Hematopoietic multipotent progenitor cell treated with erythropoietin and hydrocortisone succinate and interleukin-3 and kit ligand, for 4 days (in vitro differentiated cells): Measurements from ENCODE around the gene PHYHIPL.
"Not testable (repeated sequence)": the region's sequence is repeated elsewhere in the genome, so short reads cannot be mapped to it uniquely, and the experiment has no call there.

ENCODE experiments used
- DNase-seq: peaks from one replicate; pipeline ENCODE4 v3.0.0-alpha.2; 2015

The PHYHIPL gene

GRCh38 chr10:59206204-59206720 is 29.8 kb downstream of the PHYHIPL start:
- no peak for DNase-seq

- no peak for DNase-seq
Observed at GRCh38 chr10:59212301-59212798, 35.9 kb downstream of the PHYHIPL start.

GRCh38 chr10:59214160-59214559 is 37.7 kb downstream of the PHYHIPL start:
- no peak for DNase-seq

GRCh38 chr10:59216178-59216869 is 39.9 kb downstream of the PHYHIPL start:
- no peak for DNase-seq

- DNase-seq, result no peak
Observed at GRCh38 chr10:59222788-59223187, 46.3 kb downstream of the PHYHIPL start.

- DNase-seq, result not testable (repeated sequence)
Observed at GRCh38 chr10:59223597-59223996, 47.2 kb downstream of the PHYHIPL start.

- DNase-seq, result no peak
Observed at GRCh38 chr10:59225211-59225610, 48.8 kb downstream of the PHYHIPL start.

- no peak for DNase-seq
Observed at GRCh38 chr10:59227136-59227673, 50.8 kb downstream of the PHYHIPL start.

GRCh38 chr10:59229441-59229840 is 53.0 kb downstream of the PHYHIPL start:
- DNase-seq, result no peak

GRCh38 chr10:59234194-59234593 is 57.8 kb downstream of the PHYHIPL start:
- DNase-seq, result no peak

GRCh38 chr10:59234816-59235429 is 58.5 kb downstream of the PHYHIPL start:
- DNase-seq, result peak; percentile 59

GRCh38 chr10:59236064-59236697 is 59.7 kb downstream of the PHYHIPL start:
- DNase-seq, result no peak

GRCh38 chr10:59237775-59238174 is 61.3 kb downstream of the PHYHIPL start:
- DNase-seq, result no peak

- not testable (repeated sequence) for DNase-seq
Observed at GRCh38 chr10:59239108-59239507, 62.7 kb downstream of the PHYHIPL start.

- DNase-seq, result peak; percentile 69
Observed at GRCh38 chr10:59240582-59241183, 64.2 kb downstream of the PHYHIPL start.

- no peak for DNase-seq
Observed at GRCh38 chr10:59242057-59242456, 65.6 kb downstream of the PHYHIPL start.

- DNase-seq, result no peak
Observed at GRCh38 chr10:59242991-59243390, 66.5 kb downstream of the PHYHIPL start.

GRCh38 chr10:59243611-59244195 is 67.3 kb downstream of the PHYHIPL start:
- no peak for DNase-seq

GRCh38 chr10:59244871-59245270 is 68.4 kb downstream of the PHYHIPL start:
- no peak for DNase-seq

GRCh38 chr10:59245686-59246085 is 69.2 kb downstream of the PHYHIPL start:
- DNase-seq, result peak; percentile 7

- DNase-seq, result no peak
Observed at GRCh38 chr10:59252491-59252890, 76.0 kb downstream of the PHYHIPL start.

GRCh38 chr10:59255463-59255862 is 79.0 kb downstream of the PHYHIPL start:
- DNase-seq, result no peak

- no peak for DNase-seq
Observed at GRCh38 chr10:59257224-59257623, 80.8 kb downstream of the PHYHIPL start.
